Subcutaneous adipose tissue (tissue), 4 donors: Measurements from ENCODE around the gene APH1A. TPM values are rescaled to one million over a fixed set of nuclear protein-coding genes. Genes with fewer than 3 reads are reported as not detected.

Experiments
- total RNA-seq, 4 donors: library from RNA; depleted of rRNA; stranded (reverse); fragments of >200 nt; gene quantifications; one replicate each; pipeline ENCODE4 v1.1.0, GENCODE V29; 2016
- TF ChIP-seq, protein P1 (sequence below): fragments of 450-650 bp; IDR thresholded peaks from one replicate; pipeline ENCODE4 v1.5.1; 2016; ENCODE audit warnings: low read depth, mild to moderate bottlenecking, control low read depth, antibody characterized with exemption, moderate library complexity

APH1A gene
- 10 to 100 TPM; 58.2 to 94.0 (median 72.4) TPM for total RNA-seq

DNA sequence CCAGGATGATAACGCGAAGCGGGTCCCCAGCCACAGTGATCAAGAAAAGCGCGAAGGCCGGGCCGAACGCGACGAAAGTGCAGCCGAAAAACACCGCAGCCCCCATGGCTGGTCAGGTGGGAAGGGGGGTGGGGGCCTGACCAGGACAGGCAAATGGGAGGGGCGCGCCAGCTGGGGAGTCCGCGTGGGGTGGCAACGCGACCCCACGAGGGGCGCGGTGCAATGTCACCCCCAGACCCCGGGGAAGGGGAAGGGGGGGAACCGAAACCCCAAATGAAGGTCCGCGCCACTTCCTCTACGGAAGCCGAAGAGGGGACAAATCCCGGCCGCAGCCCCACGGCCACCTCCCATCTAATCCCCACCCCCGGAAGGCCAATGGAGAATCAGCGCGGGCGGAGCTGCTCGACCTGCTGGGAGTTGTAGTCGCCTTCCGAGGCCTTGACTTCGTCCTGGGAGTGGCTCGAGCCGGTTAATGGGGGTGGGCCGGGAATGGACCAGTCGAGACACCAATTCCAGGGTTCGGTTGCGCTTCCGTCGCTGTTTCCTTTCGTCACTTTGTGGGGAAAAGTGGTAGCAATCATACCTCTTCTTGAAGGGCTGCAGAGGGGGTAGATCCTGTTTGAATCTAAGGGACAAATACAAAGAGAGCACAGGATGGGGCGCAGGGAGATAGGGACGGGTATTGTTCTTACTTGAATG is at the start of gene APH1A:
TSS of gene APH1A (minus strand) at position 312 of the 699 bp plus-strand sequence. CDS start at position 106, 206 bp downstream.
- TF ChIP-seq, protein P1, sequence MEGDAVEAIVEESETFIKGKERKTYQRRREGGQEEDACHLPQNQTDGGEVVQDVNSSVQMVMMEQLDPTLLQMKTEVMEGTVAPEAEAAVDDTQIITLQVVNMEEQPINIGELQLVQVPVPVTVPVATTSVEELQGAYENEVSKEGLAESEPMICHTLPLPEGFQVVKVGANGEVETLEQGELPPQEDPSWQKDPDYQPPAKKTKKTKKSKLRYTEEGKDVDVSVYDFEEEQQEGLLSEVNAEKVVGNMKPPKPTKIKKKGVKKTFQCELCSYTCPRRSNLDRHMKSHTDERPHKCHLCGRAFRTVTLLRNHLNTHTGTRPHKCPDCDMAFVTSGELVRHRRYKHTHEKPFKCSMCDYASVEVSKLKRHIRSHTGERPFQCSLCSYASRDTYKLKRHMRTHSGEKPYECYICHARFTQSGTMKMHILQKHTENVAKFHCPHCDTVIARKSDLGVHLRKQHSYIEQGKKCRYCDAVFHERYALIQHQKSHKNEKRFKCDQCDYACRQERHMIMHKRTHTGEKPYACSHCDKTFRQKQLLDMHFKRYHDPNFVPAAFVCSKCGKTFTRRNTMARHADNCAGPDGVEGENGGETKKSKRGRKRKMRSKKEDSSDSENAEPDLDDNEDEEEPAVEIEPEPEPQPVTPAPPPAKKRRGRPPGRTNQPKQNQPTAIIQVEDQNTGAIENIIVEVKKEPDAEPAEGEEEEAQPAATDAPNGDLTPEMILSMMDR = no peak

DNA sequence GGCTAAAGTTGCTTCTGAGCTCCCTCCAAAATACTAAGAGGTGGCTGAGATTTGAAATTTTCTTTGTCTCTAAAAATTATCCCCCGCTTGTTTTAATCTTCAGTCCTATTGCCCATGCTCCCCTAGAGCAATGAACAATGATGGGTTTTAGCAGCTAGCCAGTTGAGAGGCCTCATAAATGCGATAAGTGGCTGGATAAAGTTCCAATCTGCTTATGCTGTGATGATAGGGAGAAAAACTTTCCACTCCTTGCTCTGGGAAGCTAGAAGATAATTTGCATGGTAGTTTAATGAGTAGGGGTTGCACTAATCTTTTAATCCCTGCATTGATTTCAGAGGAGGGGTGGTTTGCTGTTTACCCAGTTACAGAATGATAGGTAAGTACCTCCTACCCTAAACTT is 42.9 kb upstream of the APH1A start:
- TF ChIP-seq, protein P1 = no peak

DNA sequence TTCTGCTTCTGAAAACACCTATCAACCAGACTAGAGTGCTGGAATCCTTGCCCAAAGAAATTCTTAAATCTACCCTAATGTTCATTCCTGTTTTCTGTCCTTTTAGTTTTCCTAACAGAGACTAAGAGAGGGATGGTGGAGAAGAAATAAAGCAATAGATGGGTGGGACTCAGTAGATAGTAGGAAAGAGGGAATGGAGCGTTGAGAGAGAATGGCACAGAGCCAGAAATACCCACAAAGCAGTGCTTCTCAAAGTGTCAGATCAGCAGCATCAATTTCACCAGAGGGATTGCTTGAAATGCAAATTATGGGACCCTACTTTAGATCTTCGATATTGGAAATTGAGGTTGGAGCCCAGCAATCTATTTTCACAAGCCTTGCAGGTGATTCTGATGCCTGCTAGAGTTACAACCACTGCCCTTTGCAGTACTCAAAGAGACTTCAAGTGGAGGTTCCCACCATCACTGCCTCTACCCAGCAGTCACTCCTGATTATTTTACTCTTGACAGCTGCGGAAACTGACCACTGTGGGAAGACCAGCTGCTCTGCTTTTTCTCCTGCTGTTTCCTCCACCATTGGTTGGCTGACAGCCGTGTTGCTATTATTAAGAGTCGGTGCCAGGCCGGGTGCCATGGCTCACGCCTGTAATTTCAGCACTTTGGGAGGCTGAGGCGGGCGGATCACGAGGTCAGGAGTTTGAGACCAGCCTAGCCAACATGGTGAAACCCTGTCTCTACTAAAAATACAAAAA is 41.1 kb upstream of the APH1A start:
- TF ChIP-seq, protein P1 = no peak

DNA sequence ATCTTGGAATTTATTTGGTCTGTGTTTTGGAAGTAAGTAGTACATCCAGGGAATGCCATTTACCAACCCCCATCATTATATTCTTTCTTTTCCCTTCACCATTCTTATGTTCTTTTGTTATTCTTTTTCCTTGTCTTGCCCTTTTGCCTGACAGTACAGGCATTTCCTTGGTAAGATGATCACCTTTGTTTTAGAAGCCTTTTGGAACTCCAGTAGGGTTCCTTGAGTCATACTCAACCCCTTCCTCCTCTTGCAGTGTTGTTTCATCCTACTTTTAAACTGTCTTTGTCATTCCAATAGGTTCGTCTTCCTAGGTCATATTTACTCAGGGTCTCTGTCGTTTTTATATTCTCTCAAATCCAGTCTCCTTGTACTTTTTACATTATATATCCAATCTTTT is 34.1 kb upstream of the APH1A start:
- TF ChIP-seq, protein P1 = no peak

DNA sequence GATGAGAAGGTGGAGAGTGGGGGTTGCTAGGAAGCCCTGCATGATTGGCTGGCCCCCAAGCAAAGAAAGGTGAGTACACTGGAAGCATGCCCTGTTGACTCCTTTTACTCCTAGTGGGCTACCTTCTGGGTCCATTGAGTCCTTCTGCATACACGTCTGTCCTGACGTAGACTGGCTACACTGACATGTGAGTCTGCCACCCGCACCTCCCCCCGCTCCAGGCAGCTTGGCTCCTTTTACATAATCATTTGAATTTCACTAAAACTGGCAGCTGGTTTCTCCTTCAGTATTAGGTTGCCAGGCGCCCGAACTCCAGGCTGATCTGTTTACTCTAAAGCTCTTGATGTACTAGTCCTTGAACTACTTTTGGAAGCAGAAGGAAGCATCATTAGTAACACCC is 33.5 kb upstream of the APH1A start:
- TF ChIP-seq, protein P1 = no peak

DNA sequence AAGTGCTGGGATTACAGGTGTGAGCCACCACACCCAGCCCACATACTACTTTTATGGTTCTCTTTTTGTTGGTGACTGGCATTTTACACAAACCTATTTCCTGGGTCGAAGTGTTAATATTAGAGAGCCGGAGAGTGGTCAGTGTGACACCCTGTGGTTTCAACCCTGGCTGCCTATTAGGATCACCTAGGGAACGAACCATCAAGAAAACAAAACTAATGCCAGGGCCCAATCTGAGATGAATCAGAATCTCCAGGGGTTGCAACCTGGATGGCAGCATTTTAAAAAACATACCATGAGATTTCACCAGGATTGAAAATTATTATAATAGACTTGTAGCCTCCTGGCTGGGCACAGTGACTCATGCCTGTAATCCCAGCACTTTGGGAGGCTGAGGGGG is 30.9 kb upstream of the APH1A start:
- TF ChIP-seq, protein P1 = no peak

DNA sequence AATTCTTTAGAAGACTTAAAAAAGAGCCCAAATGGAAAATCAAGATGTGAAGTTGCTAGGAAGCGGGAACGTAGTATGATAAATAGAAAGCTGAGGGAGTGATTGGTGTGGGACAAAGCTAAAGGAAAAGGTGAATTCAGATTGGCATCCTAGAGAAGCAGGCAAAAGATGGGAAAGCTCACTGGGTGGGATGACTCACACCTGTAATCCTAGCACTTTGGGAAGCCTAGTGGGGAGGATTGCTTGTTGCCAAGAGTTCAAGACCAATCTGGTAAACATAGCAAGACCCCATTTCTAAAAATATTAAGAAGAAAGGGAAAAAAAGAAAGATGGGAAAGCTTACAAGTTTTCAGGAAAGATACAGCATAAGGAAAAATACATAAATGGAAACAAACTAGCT is 26.7 kb upstream of the APH1A start:
- TF ChIP-seq, protein P1 = no peak
